H1 (cell line): ENCODE data around the gene IL1RAPL1. TPM values are rescaled to one million over a fixed set of nuclear protein-coding genes. Genes with fewer than 3 reads are reported as not detected.

Experiments
- CTCF ChIA-PET: fragments of 300-600 bp; sonication (Branson Sonifier 250); formaldehyde crosslinking; loops from one replicate; lab custom pipeline; 2021; ENCODE audit not compliant: partially characterized antibody; lab: Charles Lee
- POLR2A ChIA-PET: fragments of 300-600 bp; sonication (Branson Sonifier 250); formaldehyde crosslinking; loops from one replicate; lab custom pipeline; 2021; ENCODE audit warnings: inconsistent platforms; ENCODE audit not compliant: partially characterized antibody; lab: Charles Lee
- DNase-seq, 2 experiments: peaks; one replicate each; pipeline versions ENCODE4 v3.0.0 to v3.0.0-alpha.2; 2010 to 2022; ENCODE audit warnings: low spot score in 2 of 2, low read depth in 1 of 2, mixed read lengths in 1 of 2
- FAIRE-seq: peaks from 2 replicates; lab custom pipeline; 2011; peaks lifted over from hg19 to GRCh38; lab: Jason Lieb, UNC
- H2AFZ ChIP-seq: 2 replicates; pipeline ENCODE4 v1.8.1; 2012; ENCODE audit warnings: low read length, inconsistent platforms
- H2AK5ac ChIP-seq: 2 replicates; pipeline ENCODE4 v1.6.1; 2013; ENCODE audit warnings: low read depth, low read length
- H2BK120ac ChIP-seq: replicated peaks from 2 replicates; pipeline ENCODE3; 2013; ENCODE audit warnings: low read depth, low read length, inconsistent platforms
- H2BK12ac ChIP-seq: 2 replicates; pipeline ENCODE4 v1.6.1; 2013; ENCODE audit warnings: low read depth, low read length
- H2BK15ac ChIP-seq: 2 replicates; pipeline ENCODE4 v1.6.1; 2013; ENCODE audit warnings: low read length
- H2BK20ac ChIP-seq: 2 replicates; pipeline ENCODE4 v1.6.1; 2013; ENCODE audit warnings: low read length
- H2BK5ac ChIP-seq: 2 replicates; pipeline ENCODE4 v1.6.1; 2013; ENCODE audit warnings: low read depth, low read length
- H3K14ac ChIP-seq: 2 replicates; pipeline ENCODE4 v1.6.1; 2013; ENCODE audit warnings: inconsistent platforms; ENCODE audit not compliant: insufficient read length
- H3K18ac ChIP-seq: 2 replicates; pipeline ENCODE4 v1.6.1; 2013; ENCODE audit warnings: low read length; ENCODE audit errors: extremely low read depth
- H3K23ac ChIP-seq: 2 replicates; pipeline ENCODE4 v1.6.1; 2013; ENCODE audit warnings: inconsistent platforms; ENCODE audit not compliant: insufficient read length
- H3K23me2 ChIP-seq: 2 replicates; pipeline ENCODE4 v1.6.1; 2013; ENCODE audit warnings: low read depth, low read length
- H3K27ac ChIP-seq: 2 replicates; pipeline ENCODE4 v1.6.1; 2011; ENCODE audit warnings: low read depth, low read length, inconsistent platforms
- H3K27me3 ChIP-seq, 4 experiments: replicated peaks in 1 of 4; 1 replicate in 1 of 4; 2 replicates in 3 of 4; pipeline versions ENCODE4 v1.6.1 to v1.8.1; 2011 to 2013; ENCODE audit warnings: low read length in 3 of 4, mild to moderate bottlenecking in 3 of 4, inconsistent platforms in 2 of 4, mixed read lengths in 2 of 4, moderate library complexity in 1 of 4; ENCODE audit not compliant: control insufficient read depth in 3 of 4, insufficient read depth in 3 of 4; ENCODE audit errors: extremely low read depth in 1 of 4
- H3K36me3 ChIP-seq, 4 experiments: 2 replicates each; pipeline versions ENCODE4 v1.6.1 to v1.8.1; 2011 to 2013; ENCODE audit warnings: mild to moderate bottlenecking in 4 of 4, low read length in 3 of 4, moderate library complexity in 2 of 4, control low read depth in 1 of 4, inconsistent platforms in 1 of 4; ENCODE audit not compliant: insufficient read depth in 4 of 4, control insufficient read depth in 2 of 4
- H3K4ac ChIP-seq: replicated peaks from 2 replicates; pipeline ENCODE3; 2013; ENCODE audit warnings: low read length, low read depth, mixed read lengths, inconsistent platforms; ENCODE audit not compliant: insufficient read length
- H3K4me1 ChIP-seq, 4 experiments: replicated peaks in 1 of 4; 1 replicate in 1 of 4; 2 replicates in 3 of 4; pipeline versions ENCODE4 v1.6.1 to v1.8.1; 2011 to 2013; ENCODE audit warnings: low read length in 3 of 4, inconsistent platforms in 2 of 4, mixed read lengths in 1 of 4; ENCODE audit not compliant: insufficient read depth in 4 of 4, control insufficient read depth in 3 of 4
- H3K4me2 ChIP-seq, 2 experiments: 2 replicates each; pipeline versions ENCODE4 v1.6.1 to v1.8.1; 2011 to 2013; ENCODE audit warnings: low read depth in 2 of 2, low read length in 2 of 2, control low read depth in 1 of 2, inconsistent platforms in 1 of 2, mild to moderate bottlenecking in 1 of 2; ENCODE audit not compliant: insufficient read depth in 1 of 2
- H3K4me3 ChIP-seq, 4 experiments: fragments of 200-600, 300-600 bp in 1 of 4; sonication (generic), shearing (Covaris generic), sonication (Bioruptor Twin) in 1 of 4; 2 replicates each; pipeline versions ENCODE4 v1.5.1 to v1.8.1; 2011 to 2016; ENCODE audit warnings: low read length in 4 of 4, low read depth in 3 of 4, control low read depth in 2 of 4, inconsistent platforms in 2 of 4, mild to moderate bottlenecking in 2 of 4, mixed read lengths in 1 of 4, moderate library complexity in 1 of 4; ENCODE audit not compliant: insufficient read depth in 2 of 4; ENCODE audit errors: extremely low read depth in 1 of 4
- H3K56ac ChIP-seq: replicated peaks from 2 replicates; pipeline ENCODE3; 2013; ENCODE audit warnings: low read depth, mild to moderate bottlenecking, mixed read lengths, low read length, inconsistent platforms; ENCODE audit not compliant: insufficient read length
- H3K79me1 ChIP-seq: 2 replicates; pipeline ENCODE4 v1.6.1; 2013; ENCODE audit warnings: low read depth, low read length, control low read depth
- H3K79me2 ChIP-seq, 2 experiments: 2 replicates each; pipeline versions ENCODE4 v1.6.1 to v1.8.1; 2012 to 2013; ENCODE audit warnings: low read length in 2 of 2, mild to moderate bottlenecking in 2 of 2, inconsistent platforms in 1 of 2; ENCODE audit not compliant: insufficient read depth in 2 of 2, control insufficient read depth in 1 of 2
- H3K9ac ChIP-seq, 4 experiments: replicated peaks in 1 of 4; 1 replicate in 1 of 4; 2 replicates in 3 of 4; pipeline versions ENCODE4 v1.6.1 to v1.8.1; 2011 to 2013; ENCODE audit warnings: low read depth in 3 of 4, low read length in 3 of 4, control low read depth in 2 of 4, mild to moderate bottlenecking in 2 of 4, moderate library complexity in 2 of 4, inconsistent platforms in 1 of 4; ENCODE audit errors: extremely low read depth in 1 of 4
- H3K9me3 ChIP-seq, 2 experiments: 2 replicates each; pipeline versions ENCODE4 v1.6.1 to v1.8.1; 2012 to 2013; ENCODE audit warnings: mild to moderate bottlenecking in 2 of 2, moderate library complexity in 2 of 2, control low read depth in 1 of 2, inconsistent platforms in 1 of 2, low read depth in 1 of 2, low read length in 1 of 2, mixed read lengths in 1 of 2; ENCODE audit not compliant: insufficient read depth in 2 of 2
- H4K20me1 ChIP-seq, 2 experiments: replicated peaks in 1 of 2; 2 replicates each; pipeline versions ENCODE3 to v1.8.1; 2011 to 2013; ENCODE audit warnings: inconsistent platforms in 2 of 2, low read length in 2 of 2, mild to moderate bottlenecking in 1 of 2; ENCODE audit not compliant: insufficient read depth in 2 of 2, control insufficient read depth in 1 of 2
- H4K5ac ChIP-seq: 2 replicates; pipeline ENCODE4 v1.6.1; 2013; ENCODE audit warnings: low read length, low read depth, mixed read lengths, inconsistent platforms; ENCODE audit not compliant: insufficient read length
- H4K8ac ChIP-seq: 2 replicates; pipeline ENCODE4 v1.8.0; 2013; ENCODE audit warnings: mild to moderate bottlenecking, moderate library complexity, low read length, inconsistent platforms; ENCODE audit not compliant: insufficient read depth; ENCODE audit errors: extremely low read depth
- H4K91ac ChIP-seq: replicated peaks from 2 replicates; pipeline ENCODE3; 2013; ENCODE audit warnings: low read length, mixed read lengths, inconsistent platforms; ENCODE audit not compliant: insufficient read length
- CHD2 ChIP-seq: IDR thresholded peaks from 2 replicates; pipeline ENCODE4 v1.6.1; 2012; ENCODE audit warnings: low read length, improper control_type of control experiment
- EZH2 ChIP-seq: fragments of 200-600 bp; sonication (generic); IDR thresholded peaks from 2 replicates; pipeline ENCODE4 v1.7.1; 2012; ENCODE audit warnings: low read depth, mild to moderate bottlenecking, moderate library complexity, low read length, inconsistent platforms; ENCODE audit not compliant: severe bottlenecking
- FOSL1 ChIP-seq: IDR thresholded peaks from 2 replicates; pipeline ENCODE4 v1.6.1; 2011; ENCODE audit warnings: mild to moderate bottlenecking, low read depth, low read length, moderate library complexity; ENCODE audit not compliant: insufficient read depth
- JUN ChIP-seq: IDR thresholded peaks from 2 replicates; pipeline ENCODE4 v1.6.1; 2011; ENCODE audit warnings: low read depth, mild to moderate bottlenecking, improper control_type of control experiment, low read length
- KDM4A ChIP-seq: IDR thresholded peaks from one replicate; pipeline ENCODE4 v1.7.1; 2012; ENCODE audit warnings: low read depth, mild to moderate bottlenecking, moderate library complexity, low read length, inconsistent platforms; ENCODE audit not compliant: severe bottlenecking
- PHF8 ChIP-seq: fragments of 200-600 bp; sonication (generic); conservative IDR thresholded peaks from 2 replicates; pipeline ENCODE4 v1.7.1; 2012; ENCODE audit warnings: low read depth, mild to moderate bottlenecking, inconsistent platforms, low read length, moderate library complexity
- SAP30 ChIP-seq: fragments of 300-600 bp; sonication (generic); IDR thresholded peaks from 2 replicates; pipeline ENCODE4 v1.7.1; 2012; ENCODE audit warnings: low read length, moderate library complexity, mild to moderate bottlenecking, inconsistent platforms; ENCODE audit not compliant: insufficient read depth, insufficient replicate concordance
- SIN3A ChIP-seq, 2 experiments: IDR thresholded peaks in 1 of 2; conservative IDR thresholded peaks in 1 of 2; 2 replicates each; pipeline ENCODE4 v1.6.1; 2011 to 2012; ENCODE audit warnings: low read length in 2 of 2, improper control_type of control experiment in 1 of 2, low read depth in 1 of 2, mild to moderate bottlenecking in 1 of 2
- SIRT6 ChIP-seq: IDR thresholded peaks from one replicate; pipeline ENCODE4 v1.7.1; 2012; ENCODE audit warnings: low read length, inconsistent platforms
- SP1 ChIP-seq: IDR thresholded peaks from 2 replicates; pipeline ENCODE4 v1.6.1; 2011; ENCODE audit warnings: low read depth, low read length
- SP4 ChIP-seq: IDR thresholded peaks from 2 replicates; pipeline ENCODE4 v1.6.1; 2012; ENCODE audit warnings: low read length, inconsistent platforms
- SUZ12 ChIP-seq: fragments of 200-600 bp; sonication (generic); IDR thresholded peaks from 2 replicates; pipeline ENCODE4 v1.6.1; 2012; ENCODE audit warnings: mild to moderate bottlenecking, inconsistent platforms, low read length, moderate library complexity, mixed read lengths
- TBP ChIP-seq: IDR thresholded peaks from 2 replicates; pipeline ENCODE4 v1.6.1; 2011; ENCODE audit warnings: low read depth, low read length, improper control_type of control experiment
- TEAD4 ChIP-seq: IDR thresholded peaks from 2 replicates; pipeline ENCODE4 v1.6.1; 2012; ENCODE audit warnings: low read depth, low read length, inconsistent platforms, mixed read lengths
- WGBS, 2 experiments: shearing (Covaris generic) in 1 of 2; methylation state at CpG; one replicate each; pipeline versions ENCODE4 v1.1.6 to v1.1.7; 2013 to 2015; ENCODE audit warnings: low lambda C conversion rate in 2 of 2, mixed read lengths in 2 of 2, inconsistent platforms in 1 of 2, low coverage in 1 of 2, missing lambda C conversion rate in 1 of 2; ENCODE audit not compliant: insufficient replicate concordance in 2 of 2, insufficient coverage in 1 of 2, insufficient read length in 1 of 2; ENCODE audit errors: extremely low coverage in 1 of 2, missing lambda C conversion rate in 1 of 2; 5-methylcytosine and 5-hydroxymethylcytosine counted together
- polyA plus RNA-seq, 7 experiments: library from polyadenylated mRNA; depleted of rRNA in 3 of 7; stranded (reverse) in 5 of 7; unstranded in 2 of 7; fragments of >200 nt in 5 of 7; fragments of 200-250 nt in 2 of 7; gene quantifications; 1 replicate in 5 of 7; 2 replicates in 1 of 7; 4 replicates in 1 of 7; pipeline versions ENCODE4 v1.2.1 to v1.2.3, GENCODE V29; 2011 to 2013; ENCODE audit warnings: missing spikeins in 2 of 7, mixed read lengths in 2 of 7
- total RNA-seq: library from RNA; stranded (reverse); fragmentation: NEBNext Ultra II Directional; extraction: Animal tissue kit (Norgen Biotek cat#: 25700); gene quantifications from 2 replicates; pipeline ENCODE4 v1.2.1, GENCODE V29; 2021

IL1RAPL1 gene
- total and polyA plus RNA-seq, 2 of the 8 experiments (the other 6 are each of a cell fraction or from before 2014, with no cell fraction given), result 0.11 to 0.35 TPM

GRCh38 chrX:29724316-29724715, 1137.1 kb downstream of the IL1RAPL1 start:
- 87% methylated on average over 1 of the region's 1 CpG; no CpG with 5 or more reads in 1 of the 2 experiments for WGBS, 2 experiments
- no peaks in the 10 kb centered on the region for H3K79me2 ChIP-seq
- H3K9ac ChIP-seq, result no peak overlapping the region
- H3K14ac ChIP-seq, result no peak overlapping the region
- no peak overlapping the region for H3K23ac ChIP-seq
- no peaks in the 10 kb centered on the region for H3K9me3 ChIP-seq
- H3K79me1 ChIP-seq, result no peaks in the 10 kb centered on the region
- H2AFZ ChIP-seq, result no peak overlapping the region
- FAIRE-seq (no peak), DNase-seq (no peak)
- H2BK120ac ChIP-seq, result no peak overlapping the region
- H3K27ac ChIP-seq, result no peak overlapping the region
- H4K20me1 ChIP-seq, result no peaks in the 10 kb centered on the region
- no peak overlapping the region for H2BK20ac ChIP-seq
- ChIA-PET CTCF (no interaction called here), POLR2A (no interaction called here)
- H3K27me3 ChIP-seq, result no peaks in the 10 kb centered on the region
- no peak overlapping the region for H4K5ac ChIP-seq
- no peak overlapping the region for H2BK15ac ChIP-seq
- H2AK5ac ChIP-seq, result no peak overlapping the region
- H4K8ac ChIP-seq, result no peak overlapping the region
- no peak overlapping the region for H3K18ac ChIP-seq
- no peak overlapping the region for H2BK5ac ChIP-seq
- H3K36me3 ChIP-seq, result no peaks in the 10 kb centered on the region
- H3K4me3 ChIP-seq, result no peak overlapping the region
- H3K4ac ChIP-seq, result no peak overlapping the region
- H3K23me2 ChIP-seq, result no peaks in the 10 kb centered on the region
- no peak overlapping the region for H4K91ac ChIP-seq
- H3K4me1 ChIP-seq, result no peaks in the 10 kb centered on the region
- TF ChIP-seq SAP30 (no peak), FOSL1 (no peak), JUN (no peak), SIRT6 (no peak), TBP (no peak), SP4 (no peak), TEAD4 (no peak), SP1 (no peak), SIN3A (conservative IDR thresholded peaks at IDR 0.05 in 1 of 2, IDR thresholded peaks at IDR 0.05 in 1 of 2; ENCODE audit: low read depth in 1 of 2, low read length in 2 of 2) (no peak), PHF8 (no peak), SUZ12 (no peak), EZH2 (no peak), KDM4A (no peak), CHD2 (no peak)
- H2BK12ac ChIP-seq, result no peak overlapping the region
- no peak overlapping the region for H3K4me2 ChIP-seq
- no peak overlapping the region for H3K56ac ChIP-seq
